NCI-H524 (cell line): ENCODE data around the gene DTL.

Experiments used
- DNase-seq, 2 experiments: peaks; one replicate each; lab custom pipeline; 2025; lab: John Stamatoyannopoulos, UW

DTL gene

GRCh38 chr1:212127221-212127620 lies 91.7 kb downstream of the DTL start:
- no peak for DNase-seq

DNA sequence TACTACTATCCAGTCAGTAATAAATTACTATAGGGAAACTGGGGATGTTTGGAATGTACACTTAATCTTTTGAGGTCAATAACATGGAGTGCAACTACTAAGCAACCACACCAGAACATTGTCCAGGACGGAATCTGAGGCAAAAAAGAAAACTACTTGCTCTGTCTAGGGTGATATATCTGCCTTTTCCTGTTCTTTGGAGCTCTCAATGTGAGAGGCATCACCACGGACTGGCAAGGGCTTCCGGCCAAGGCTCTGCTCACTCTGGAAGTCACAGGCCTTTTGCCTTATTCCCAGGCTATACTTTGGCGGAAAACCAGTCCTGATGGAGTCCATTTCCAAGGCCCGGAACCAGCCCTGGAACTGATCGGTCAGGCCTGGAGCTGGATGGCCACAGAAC lies 94.2 kb downstream of the DTL start:
- no peak for DNase-seq

DNA sequence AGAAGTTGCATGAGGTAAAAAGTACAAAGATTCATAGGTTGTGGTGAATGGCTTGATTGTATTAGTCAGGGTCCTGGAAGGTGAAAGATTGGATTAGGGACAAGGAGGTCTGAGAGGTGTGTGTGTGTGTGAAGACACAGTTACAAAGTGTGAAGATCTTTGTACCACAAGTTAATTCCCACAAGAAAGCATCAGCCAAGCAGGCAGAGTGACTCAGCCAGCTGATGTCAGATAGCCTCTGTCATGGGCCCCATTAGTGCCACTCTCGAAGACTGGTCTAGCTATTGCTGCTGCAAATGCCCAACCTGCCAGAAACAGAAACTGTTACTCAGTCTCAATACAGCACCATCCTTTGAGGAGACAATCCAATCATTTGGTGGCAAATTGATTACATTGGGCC lies 96.5 kb downstream of the DTL start:
- no peak for DNase-seq

DNA sequence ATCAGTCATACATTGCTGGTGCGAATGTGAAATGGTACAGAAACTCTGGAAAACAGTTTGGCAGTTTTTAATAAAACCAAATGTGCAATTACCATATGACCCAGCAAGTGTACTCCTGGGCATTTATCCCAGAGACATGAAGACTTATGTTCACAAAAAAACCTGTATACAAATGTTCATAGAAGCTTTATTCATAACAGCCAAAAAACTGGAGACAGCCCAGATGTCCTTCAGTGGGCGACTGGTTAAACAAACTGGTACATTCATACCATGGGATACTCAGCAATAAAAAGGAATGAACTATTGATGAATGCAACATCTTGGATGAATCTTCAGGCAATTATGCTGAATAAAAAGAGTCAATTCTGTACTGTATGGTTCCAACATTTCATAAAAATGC lies 97.8 kb downstream of the DTL start:
- no peak for DNase-seq

- no peak for DNase-seq
Observed at GRCh38 chr1:212135166-212135565, 99.6 kb downstream of the DTL start.

DNA sequence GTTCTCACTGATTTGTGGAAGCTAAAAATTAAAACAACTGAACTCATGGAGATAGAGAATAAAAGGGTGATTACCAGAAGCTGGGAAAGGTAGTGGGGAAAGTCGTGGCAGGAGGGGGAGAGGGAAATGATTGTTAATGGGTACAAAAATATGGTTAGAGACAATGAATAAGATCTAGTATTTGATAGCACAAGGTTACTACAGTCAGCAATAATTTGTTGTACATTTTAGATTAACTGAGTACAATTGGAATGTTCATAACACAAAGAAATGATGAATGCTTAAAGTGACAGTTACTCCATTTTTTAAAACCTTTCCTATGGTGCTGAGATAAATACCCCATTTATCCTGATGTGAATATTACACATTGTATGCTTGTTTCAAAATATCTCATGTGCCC lies 102.3 kb downstream of the DTL start:
- DNase-seq, result no peak

- DNase-seq, result no peak
Observed at GRCh38 chr1:212138457-212138856, 102.9 kb downstream of the DTL start.

DNA sequence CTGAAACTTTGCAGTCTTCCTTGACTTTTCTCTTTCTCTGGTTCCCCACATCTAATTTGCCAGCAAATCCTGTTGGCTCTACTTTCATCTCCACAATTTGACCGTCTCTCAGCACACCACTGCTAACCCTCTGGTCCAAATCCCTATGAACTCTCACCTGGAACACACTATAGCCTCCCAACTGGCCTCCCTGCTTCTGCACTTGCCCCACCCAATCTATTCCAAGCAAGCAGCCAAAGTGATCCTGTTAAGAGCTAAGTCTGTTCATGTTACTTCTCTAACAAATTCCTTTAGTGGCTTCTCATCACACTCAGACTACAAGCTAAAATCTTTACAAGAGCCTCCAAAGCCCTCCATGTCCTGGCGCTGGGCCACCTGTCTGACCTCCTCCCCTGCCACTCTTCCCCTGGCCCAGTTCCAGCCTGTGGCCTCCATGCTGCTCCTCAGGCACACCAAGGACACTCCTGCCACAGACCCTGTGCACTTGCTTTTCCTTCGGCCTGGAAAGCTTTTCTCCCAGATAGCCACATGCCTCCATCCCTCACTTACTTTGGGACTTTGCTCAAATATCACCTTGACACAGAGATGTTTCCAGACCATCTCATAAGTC lies 104.1 kb downstream of the DTL start:
- no peak for DNase-seq

DNA sequence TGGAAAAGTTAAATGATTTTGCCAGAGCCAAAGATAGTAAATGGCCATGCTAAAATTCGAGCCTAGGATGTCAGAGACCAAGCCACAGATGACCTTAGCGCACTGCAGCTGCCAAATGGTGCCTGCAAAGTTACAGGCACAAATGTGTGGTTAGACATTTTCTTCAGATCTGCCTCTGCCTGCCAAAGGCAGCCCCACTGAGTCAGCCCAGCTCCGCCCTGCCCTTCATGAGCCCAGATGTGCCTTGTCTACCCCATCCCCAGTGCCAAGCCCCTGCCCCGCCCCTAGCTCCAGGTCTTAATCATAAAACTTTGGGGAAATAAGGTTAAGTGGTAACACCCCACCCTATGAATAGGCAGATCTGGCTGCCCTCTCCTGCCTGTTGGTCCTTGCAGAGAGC lies 105.9 kb downstream of the DTL start:
- no peak for DNase-seq

DNA sequence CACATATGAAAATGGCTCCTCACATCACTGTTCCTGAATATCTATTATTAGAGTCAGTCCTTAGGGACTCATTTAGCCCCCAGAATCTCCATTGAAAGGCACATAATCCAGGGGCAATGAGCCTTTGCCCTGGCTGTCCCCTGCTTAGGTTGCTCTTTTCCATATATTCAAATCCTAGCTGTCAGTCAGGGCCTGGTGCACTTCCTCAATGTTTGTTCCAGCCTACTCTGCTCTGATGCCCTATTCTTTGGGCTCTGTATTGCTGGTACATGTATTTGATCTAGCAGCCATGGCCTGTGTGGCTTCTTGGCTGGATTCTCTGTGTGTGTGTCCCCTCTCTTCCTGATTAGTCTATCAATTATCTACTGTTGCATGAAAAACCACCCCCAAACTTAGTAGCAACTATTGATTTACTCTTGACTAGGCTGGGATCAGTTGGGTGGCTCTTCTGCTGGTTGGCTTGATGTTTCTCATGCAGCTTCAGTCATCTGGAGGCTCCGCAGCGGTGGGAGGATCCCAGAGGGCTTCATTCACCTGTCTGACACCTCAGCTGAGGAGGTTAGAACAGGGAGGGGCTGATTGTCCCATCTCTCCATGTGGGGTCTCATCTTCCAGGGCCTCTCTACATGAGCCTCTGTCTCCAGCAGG lies 107.5 kb downstream of the DTL start:
- no peak for DNase-seq

DNA sequence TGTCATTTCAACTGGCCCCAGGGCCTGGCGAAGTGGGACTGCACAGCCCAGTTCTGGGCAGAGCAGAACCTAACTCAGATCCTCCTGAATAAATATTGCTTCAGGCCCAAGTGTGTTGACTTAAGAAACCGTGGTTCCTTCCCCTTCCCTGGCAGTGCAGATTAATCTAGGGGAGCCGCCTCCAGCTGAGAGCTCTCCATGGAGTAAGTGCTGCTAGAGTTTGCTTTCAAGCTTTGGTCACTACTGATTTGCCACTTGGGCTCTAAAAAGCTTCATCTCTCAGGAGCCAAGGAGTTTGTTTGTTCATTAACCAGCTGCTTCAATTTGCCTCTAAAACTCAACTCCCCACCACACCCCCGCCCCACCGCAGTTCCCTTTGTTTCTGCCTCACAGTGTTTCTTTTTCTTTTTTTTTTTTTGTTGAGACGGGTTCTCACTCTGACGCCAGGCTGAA lies 112.1 kb downstream of the DTL start:
- DNase-seq, result no peak

DNA sequence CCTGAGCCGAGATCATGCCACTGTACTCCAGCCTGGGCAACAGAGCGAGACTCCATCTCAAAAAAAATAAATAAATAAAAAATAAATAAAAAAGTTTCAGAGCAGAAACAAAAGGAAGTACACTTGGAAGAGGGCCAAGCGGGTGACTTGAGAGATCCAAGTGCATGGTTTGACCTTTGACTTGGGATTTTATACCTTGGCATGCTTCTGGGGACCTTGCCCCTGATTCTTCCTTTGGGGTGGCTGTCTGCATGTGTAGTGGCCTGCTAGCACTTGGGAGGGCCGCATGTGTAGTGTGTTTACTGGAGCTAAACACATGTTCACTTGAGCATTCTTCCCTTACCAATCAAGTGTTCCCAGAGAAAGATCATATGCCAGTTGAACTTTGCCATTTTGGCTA lies 114.0 kb downstream of the DTL start:
- no peak for DNase-seq

DNA sequence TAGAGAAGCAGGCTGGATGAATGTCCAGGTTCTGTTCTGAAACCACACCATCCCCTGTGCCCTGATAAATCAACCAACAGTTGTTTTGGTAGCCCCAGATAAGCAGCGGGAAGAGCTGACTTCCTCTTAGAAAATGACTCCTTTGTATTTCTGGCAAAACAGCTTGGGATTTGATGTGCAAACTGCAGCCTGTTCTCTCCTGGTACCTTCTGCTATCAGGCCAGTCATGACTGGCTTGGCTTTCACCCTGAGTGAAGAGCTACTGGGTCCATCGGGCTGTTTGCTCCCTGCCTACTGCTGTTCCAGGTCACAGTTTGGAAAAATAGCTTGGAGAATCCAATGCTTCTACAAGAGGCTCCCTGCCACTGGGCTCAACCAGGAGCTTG lies 116.8 kb downstream of the DTL start:
- no peak for DNase-seq

DNA sequence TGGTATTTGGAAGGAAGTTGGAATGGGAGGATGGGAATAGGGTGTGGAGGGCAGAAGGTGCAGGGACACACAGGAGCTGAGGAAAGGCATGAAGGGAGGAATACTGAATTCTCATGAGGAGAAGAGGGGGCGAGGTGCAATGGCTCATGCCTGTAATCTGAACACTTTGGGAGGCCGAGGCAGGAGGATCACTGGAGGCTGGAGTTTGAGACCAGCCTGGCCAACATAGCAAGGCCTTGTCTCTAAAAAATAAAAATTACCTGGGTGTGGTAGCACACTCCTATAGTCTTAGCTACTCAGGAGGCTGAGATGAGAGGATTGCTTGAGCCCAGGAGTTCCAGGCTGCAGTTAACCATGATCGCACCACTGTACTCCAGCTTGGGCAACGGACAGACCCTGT lies 117.3 kb downstream of the DTL start:
- no peak for DNase-seq

DNA sequence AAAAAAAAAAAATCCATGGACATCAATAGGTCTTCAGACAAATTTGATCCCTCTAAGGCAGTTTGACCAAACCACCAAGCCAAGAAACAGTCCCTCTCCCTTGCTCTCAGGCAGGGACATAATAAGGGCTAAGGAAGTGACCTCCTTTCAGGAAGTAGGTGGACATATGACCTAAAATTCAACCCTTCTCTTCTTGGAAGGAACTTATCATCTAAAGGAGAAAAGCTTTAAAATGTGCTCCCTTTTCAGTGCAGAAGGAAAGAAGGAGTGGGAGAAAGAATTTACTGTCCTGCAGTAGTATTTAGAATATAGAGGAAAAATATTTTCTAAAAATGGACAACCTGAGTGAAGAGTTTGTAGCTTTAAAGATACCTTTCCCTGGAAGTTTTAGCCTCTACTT lies 118.1 kb downstream of the DTL start:
- DNase-seq, result no peak
